Ishikawa (cell line): Measurements from ENCODE around the gene TSR2.

Experiments
- CEBPB ChIP-seq: IDR thresholded peaks from 2 replicates; pipeline ENCODE4 v1.6.1; 2012
- CREB1 ChIP-seq: IDR thresholded peaks from 2 replicates; pipeline ENCODE4 v1.6.1; 2012; ENCODE audit warnings: low read depth
- EGR1 ChIP-seq: IDR thresholded peaks from 2 replicates; pipeline ENCODE4 v1.6.1; 2012
- EP300 ChIP-seq: IDR thresholded peaks from 2 replicates; pipeline ENCODE4 v1.6.1; 2012; ENCODE audit warnings: borderline replicate concordance
- FOXM1 ChIP-seq: IDR thresholded peaks from 2 replicates; pipeline ENCODE4 v1.6.1; 2012; ENCODE audit warnings: low read depth, borderline replicate concordance
- NFIC ChIP-seq: IDR thresholded peaks from 2 replicates; pipeline ENCODE4 v1.6.1; 2012
- RAD21 ChIP-seq: IDR thresholded peaks from 2 replicates; pipeline ENCODE4 v1.6.1; 2012; ENCODE audit warnings: low read depth
- TAF1 ChIP-seq: IDR thresholded peaks from 2 replicates; pipeline ENCODE4 v1.6.1; 2012; ENCODE audit warnings: low read depth, mild to moderate bottlenecking
- TCF12 ChIP-seq: IDR thresholded peaks from 2 replicates; pipeline ENCODE4 v1.6.1; 2012; ENCODE audit warnings: low read depth
- TEAD4 ChIP-seq: IDR thresholded peaks from 2 replicates; pipeline ENCODE4 v1.6.1; 2012
- YY1 ChIP-seq: IDR thresholded peaks from 2 replicates; pipeline ENCODE4 v1.6.1; 2012; ENCODE audit warnings: low read depth
- ZBTB7A ChIP-seq: IDR thresholded peaks from 2 replicates; pipeline ENCODE4 v1.6.1; 2012; ENCODE audit warnings: low read depth
- TF ChIP-seq, protein P1 (sequence below): IDR thresholded peaks from 2 replicates; pipeline ENCODE4 v1.6.1; 2012
- TF ChIP-seq, protein P2 (sequence below): IDR thresholded peaks from 2 replicates; pipeline ENCODE4 v1.6.1; 2012; ENCODE audit warnings: low read depth, mild to moderate bottlenecking
- TF ChIP-seq, protein P3 (sequence below): IDR thresholded peaks from 2 replicates; pipeline ENCODE4 v1.6.1; 2012

TSR2 gene

DNA sequence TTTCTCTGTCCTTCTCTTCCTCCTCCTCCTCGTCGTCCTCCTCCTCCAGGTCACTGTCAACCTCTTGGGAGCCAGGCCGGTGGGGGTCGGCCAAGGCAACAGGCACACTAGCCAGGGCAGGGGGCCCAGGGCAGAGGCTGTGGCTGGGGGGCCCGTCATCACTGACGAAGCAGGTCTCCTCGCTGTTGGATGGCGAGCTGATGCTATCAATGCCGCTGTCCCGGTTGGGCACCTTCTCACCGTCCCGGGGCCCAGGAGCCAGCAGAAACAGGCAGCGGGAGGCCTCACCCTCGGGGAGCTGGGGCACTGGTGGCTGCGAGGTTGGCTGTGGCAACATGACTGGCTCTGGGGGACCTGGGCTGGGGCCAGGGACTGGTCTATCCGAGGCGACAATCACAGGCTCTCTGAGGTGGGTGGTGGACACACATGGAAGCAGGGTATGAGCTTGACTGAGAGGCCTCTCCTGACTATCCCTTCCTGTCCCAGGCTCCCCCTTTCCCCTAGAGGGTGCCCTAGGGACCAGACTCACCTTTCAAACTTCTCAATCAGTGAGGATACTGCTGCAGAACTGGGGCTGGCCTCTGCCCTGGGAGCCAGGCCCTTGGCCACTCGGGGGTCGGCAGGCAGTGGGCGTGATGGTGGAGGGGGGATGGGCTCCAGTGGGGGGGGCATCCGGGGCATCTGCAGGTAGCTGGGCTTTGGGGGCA, 30.0 kb downstream of the TSR2 start:
- TF ChIP-seq, protein P1, sequence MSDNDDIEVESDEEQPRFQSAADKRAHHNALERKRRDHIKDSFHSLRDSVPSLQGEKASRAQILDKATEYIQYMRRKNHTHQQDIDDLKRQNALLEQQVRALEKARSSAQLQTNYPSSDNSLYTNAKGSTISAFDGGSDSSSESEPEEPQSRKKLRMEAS, result no peak
- TF ChIP-seq ZBTB7A, result no peak
- TF ChIP-seq EGR1, result no peak
- no peak for TF ChIP-seq CEBPB
- TF ChIP-seq RAD21, result no peak
- TF ChIP-seq, protein P2, sequence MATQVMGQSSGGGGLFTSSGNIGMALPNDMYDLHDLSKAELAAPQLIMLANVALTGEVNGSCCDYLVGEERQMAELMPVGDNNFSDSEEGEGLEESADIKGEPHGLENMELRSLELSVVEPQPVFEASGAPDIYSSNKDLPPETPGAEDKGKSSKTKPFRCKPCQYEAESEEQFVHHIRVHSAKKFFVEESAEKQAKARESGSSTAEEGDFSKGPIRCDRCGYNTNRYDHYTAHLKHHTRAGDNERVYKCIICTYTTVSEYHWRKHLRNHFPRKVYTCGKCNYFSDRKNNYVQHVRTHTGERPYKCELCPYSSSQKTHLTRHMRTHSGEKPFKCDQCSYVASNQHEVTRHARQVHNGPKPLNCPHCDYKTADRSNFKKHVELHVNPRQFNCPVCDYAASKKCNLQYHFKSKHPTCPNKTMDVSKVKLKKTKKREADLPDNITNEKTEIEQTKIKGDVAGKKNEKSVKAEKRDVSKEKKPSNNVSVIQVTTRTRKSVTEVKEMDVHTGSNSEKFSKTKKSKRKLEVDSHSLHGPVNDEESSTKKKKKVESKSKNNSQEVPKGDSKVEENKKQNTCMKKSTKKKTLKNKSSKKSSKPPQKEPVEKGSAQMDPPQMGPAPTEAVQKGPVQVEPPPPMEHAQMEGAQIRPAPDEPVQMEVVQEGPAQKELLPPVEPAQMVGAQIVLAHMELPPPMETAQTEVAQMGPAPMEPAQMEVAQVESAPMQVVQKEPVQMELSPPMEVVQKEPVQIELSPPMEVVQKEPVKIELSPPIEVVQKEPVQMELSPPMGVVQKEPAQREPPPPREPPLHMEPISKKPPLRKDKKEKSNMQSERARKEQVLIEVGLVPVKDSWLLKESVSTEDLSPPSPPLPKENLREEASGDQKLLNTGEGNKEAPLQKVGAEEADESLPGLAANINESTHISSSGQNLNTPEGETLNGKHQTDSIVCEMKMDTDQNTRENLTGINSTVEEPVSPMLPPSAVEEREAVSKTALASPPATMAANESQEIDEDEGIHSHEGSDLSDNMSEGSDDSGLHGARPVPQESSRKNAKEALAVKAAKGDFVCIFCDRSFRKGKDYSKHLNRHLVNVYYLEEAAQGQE, result no peak
- no peak for TF ChIP-seq NFIC
- no peak for TF ChIP-seq EP300
- TF ChIP-seq TCF12, result no peak
- TF ChIP-seq YY1, result no peak
- TF ChIP-seq, protein P3, sequence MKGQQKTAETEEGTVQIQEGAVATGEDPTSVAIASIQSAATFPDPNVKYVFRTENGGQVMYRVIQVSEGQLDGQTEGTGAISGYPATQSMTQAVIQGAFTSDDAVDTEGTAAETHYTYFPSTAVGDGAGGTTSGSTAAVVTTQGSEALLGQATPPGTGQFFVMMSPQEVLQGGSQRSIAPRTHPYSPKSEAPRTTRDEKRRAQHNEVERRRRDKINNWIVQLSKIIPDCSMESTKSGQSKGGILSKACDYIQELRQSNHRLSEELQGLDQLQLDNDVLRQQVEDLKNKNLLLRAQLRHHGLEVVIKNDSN, result no peak
- TF ChIP-seq CREB1, result no peak
- TF ChIP-seq FOXM1, result no peak
- no peak for TF ChIP-seq TAF1
- TF ChIP-seq TEAD4, result no peak

DNA sequence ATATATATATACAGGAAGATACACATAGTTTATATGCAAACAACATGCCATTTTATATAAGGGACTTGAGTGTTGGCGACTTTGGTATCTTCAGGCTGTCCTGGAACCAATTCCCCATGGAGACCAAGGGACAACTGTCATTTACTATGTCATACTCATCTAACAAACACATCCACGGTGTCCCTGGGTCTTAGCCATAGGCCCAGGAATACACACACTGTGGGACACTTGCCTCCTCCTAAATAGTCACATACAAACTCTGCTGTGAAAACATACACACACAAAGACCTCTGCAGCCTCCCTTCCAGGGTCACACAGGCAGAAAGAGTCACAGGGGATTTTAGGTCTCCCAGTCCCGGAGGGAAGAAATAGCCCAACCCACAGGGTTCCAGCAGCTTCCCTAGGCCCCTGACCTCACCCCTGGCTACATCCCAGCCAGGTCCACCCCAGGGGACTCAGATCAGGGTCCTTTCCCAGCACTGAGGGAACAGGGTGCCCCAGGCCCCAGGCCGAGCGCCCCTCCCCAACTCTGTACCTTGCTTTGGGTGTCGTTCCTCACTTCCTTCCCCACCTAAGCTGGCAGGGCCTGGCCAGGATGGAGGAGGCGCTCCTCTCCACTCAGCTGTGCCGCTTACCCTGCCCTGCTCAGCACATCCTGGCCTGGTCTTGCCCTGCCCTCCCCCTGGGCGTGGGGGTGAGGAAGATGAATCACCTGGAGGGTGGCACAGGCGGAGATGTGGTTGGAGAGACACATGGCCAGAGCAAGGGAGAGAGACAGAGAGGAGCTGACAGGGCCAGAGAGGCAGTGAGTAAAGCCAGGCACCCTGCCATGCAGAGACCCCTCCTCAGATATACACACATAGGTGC, 34.0 kb downstream of the TSR2 start:
- no peak for TF ChIP-seq EGR1
- TF ChIP-seq, protein P2, result no peak
- no peak for TF ChIP-seq NFIC
- TF ChIP-seq, protein P3, result no peak
- TF ChIP-seq TAF1, result no peak
- no peak for TF ChIP-seq TEAD4
- TF ChIP-seq CREB1, result no peak
- TF ChIP-seq RAD21, result no peak
- no peak for TF ChIP-seq TCF12
- no peak for TF ChIP-seq YY1
- no peak for TF ChIP-seq FOXM1

DNA sequence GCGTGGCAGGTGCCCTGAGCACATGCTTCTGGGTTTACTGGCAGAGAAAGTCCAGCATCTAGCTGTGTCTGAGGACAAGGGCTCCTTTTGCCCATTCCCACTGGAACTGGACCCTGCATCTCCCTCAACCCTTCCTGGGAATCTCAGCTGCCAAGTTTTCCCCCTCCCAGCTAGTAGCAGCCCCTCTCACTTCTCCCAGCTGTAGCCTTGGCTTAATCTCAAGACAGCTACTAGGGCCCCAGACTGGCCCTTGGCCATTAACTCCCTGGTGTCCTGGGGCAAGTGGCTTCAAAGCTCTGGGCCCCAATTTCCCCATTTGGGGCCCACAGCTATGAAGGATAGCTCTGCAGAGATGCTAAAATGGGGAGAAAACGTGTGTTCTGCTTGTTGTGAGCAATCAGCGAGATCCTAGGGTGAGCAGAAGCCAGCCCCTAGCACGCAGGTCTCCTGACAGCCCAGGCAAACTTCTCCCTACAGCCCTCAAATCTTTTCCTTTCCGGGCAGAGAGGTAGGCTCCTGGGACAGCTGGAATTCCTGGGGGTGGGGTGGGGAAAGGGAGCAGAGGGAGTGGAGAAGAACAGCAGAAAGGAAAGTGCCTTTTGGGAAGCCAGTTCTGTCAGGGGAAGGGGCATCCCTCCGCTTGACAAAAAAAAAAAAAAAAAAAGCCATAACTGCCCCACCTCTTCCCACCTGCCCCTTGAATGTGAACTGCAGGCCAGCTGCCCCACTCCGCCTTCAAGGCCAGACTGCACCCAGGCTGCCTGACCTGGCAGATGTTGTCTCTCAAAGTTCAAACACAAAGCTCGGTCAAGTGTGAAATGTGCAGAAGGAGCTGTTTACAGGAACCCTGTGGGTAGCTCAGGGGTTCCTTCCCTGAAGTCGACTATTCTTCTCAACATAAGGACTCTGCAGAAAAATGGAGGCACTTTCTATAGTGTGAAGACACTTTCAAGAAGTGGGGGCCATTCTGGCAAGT, 39.2 kb downstream of the TSR2 start:
- TF ChIP-seq YY1 (no peak), TEAD4 (peak; percentile 86), ZBTB7A (no peak)
- TF ChIP-seq, protein P3, result no peak

DNA sequence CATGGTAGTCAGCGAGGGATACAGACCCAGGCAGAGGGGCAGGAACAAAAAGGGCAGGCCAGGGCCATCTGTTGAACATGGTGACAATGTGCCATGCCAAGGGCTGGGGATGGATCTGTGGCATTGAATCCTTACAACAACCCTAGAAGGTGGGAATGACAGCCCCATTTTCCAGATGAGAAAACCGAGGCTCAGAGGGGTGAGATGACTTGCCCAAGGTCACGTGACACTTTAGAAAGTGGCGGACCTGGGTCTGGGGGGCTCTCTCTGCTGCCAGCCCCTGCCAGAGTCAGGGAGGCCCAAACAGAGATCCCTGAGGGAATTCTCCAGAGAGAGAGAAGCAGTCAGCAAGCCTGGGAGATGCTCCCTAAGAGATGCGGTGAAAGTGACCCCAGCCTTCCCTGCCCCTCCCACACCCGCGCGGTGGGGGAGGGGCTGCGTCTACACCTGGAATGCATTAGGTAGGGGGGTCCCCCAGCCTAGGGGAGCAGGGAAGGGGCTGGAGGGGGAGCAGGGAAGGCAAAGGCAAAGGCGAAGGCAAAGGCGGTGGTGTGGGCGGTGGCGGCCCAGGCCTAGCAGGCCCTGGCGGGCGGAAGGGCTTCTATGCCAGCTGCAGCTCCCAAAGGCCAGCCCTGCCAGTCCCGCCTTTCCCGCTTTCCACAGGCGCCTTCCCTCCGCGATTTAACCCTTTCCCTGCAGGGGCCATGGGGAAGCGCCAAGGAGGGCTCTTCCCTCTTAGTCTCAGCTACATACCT, 42.8 kb downstream of the TSR2 start:
- no peak for TF ChIP-seq TAF1
- no peak for TF ChIP-seq CEBPB
- TF ChIP-seq CREB1, result no peak
- no peak for TF ChIP-seq EGR1
- no peak for TF ChIP-seq TCF12
- TF ChIP-seq NFIC, result no peak
- TF ChIP-seq, protein P2, result no peak
- no peak for TF ChIP-seq ZBTB7A
- no peak for TF ChIP-seq YY1
- TF ChIP-seq, protein P3, result no peak
- no peak for TF ChIP-seq RAD21
- no peak for TF ChIP-seq EP300
- TF ChIP-seq, protein P1, result no peak
